Cardiac fibroblast (primary cell): ENCODE measurements around the gene APOB.

Source experiments
- DNase-seq, 2 donors: peaks; one replicate each; pipeline versions ENCODE4 v3.0.0 to v3.0.0-alpha.2; 2010; ENCODE audit warnings: low read depth in 2 of 2
- H3K4me3 ChIP-seq, 2 donors: replicated peaks in 1 of 2; 1 replicate in 1 of 2; 2 replicates in 1 of 2; pipeline ENCODE4 v1.5.1; 2011; ENCODE audit warnings: low read depth in 2 of 2, low read length in 2 of 2, mild to moderate bottlenecking in 2 of 2, moderate library complexity in 1 of 2
- CTCF ChIP-seq: IDR thresholded peaks from one replicate; pipeline ENCODE4 v1.5.1; 2011; ENCODE audit warnings: low read depth, mild to moderate bottlenecking, low read length, inconsistent platforms

The APOB gene

GRCh38 chr2:21026479-21027282, 17.2 kb downstream of the APOB start:
- no peak for DNase-seq
- TF ChIP-seq CTCF: no peak
- no peak overlapping the region for H3K4me3 ChIP-seq

GRCh38 chr2:21025690-21026478, 18.0 kb downstream of the APOB start:
- TF ChIP-seq CTCF: no peak

GRCh38 chr2:21024722-21025389, 19.0 kb downstream of the APOB start:
- H3K4me3 ChIP-seq: no peak overlapping the region
- TF ChIP-seq CTCF: no peak
- no peak for DNase-seq

More at GRCh38 chr2:21025690-21026478, 18.0 kb downstream of the APOB start:
- DNase-seq: no peak
- no peak overlapping the region for H3K4me3 ChIP-seq

GRCh38 chr2:21024198-21024597, 19.7 kb downstream of the APOB start:
- no peak overlapping the region for H3K4me3 ChIP-seq
- no peak for TF ChIP-seq CTCF
- DNase-seq: no peak

GRCh38 chr2:21023419-21024181, 20.3 kb downstream of the APOB start:
- DNase-seq: no peak
- no peak for TF ChIP-seq CTCF
- H3K4me3 ChIP-seq: no peak overlapping the region

GRCh38 chr2:21022792-21023367, 21.0 kb downstream of the APOB start:
- no peak for TF ChIP-seq CTCF
- DNase-seq: no peak
- no peak overlapping the region for H3K4me3 ChIP-seq
